ENCODE data around the gene MBOAT2.

The MBOAT2 gene

DNA sequence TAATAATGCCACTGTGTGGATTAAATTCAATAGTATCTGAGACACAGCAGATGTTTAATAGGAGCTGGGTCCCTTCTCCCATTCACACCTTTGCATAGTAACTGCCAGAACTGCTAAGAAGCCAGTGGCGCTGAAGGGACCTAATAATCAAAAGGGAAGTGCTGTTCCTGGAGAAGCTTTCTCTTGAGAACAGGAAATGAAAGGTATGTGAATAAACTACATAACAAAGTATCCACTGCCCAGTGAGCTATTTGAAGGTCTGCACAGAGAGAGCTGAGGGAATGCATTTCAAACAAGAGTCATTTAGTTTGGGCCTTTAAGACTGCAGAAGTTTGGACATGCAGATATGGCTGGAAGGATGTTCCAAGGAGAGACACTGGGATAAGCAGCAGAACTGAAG, 110.0 kb downstream of the MBOAT2 start:
- DNase-seq = no peak

DNA sequence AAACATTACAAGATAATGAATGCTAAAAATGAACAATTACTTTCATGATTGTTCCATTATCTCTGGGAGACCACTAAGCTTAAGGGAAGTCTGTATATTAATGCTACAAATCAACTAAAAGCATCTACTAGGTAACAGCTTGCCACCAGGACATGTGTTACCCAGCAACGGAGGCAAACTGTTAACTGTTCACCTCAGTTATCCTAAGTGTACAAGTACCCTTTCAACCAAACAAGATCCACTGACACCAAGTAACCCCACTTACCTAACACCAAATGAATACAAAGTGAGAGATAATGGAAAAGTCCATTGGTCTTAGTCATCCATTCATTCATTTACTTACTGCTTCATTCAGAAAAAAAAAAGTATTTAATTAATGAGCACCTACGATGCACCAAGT, 111.4 kb downstream of the MBOAT2 start:
- DNase-seq = no peak

DNA sequence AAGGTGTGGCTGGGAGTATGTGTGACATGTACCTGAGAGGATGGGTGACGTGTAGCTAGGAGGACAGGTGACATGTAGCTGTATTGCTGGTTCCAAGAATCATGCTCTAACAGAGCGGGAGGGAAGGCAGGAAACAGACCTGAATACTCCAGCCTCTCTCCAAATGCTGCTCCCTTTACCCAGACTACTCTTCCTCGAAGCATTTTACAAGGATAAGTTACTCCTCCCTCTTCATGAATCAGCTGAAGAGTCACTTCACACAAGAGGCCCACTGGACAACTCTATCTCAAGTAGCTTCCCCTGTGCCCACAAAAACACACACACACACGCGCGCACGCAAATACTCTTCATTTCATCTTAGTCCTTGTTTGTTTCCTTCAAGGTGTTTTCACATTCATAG, 113.5 kb downstream of the MBOAT2 start:
- no peak for DNase-seq

DNA sequence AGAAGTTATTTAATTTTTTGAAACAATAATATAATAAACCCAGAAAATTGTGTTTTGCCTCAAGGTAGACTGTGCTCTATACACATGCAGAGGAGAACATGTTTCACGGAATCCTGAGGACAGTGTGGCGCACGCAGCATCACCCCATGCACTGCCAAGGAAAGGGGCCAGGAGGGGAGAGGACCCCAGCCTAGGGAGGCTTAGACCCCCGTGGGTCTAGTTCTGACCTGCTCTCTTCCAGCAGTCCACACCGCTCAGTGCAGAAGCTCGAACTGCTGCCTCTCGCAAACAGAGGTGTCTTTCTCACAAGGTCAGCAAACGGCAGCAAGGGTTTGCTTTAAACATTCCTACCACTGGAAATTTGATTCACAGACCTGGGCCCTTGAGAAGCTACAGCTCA, 114.5 kb downstream of the MBOAT2 start:
- no peak for DNase-seq

GRCh38 chr2:8886876-8887275, 116.6 kb downstream of the MBOAT2 start:
- DNase-seq = no peak

DNA sequence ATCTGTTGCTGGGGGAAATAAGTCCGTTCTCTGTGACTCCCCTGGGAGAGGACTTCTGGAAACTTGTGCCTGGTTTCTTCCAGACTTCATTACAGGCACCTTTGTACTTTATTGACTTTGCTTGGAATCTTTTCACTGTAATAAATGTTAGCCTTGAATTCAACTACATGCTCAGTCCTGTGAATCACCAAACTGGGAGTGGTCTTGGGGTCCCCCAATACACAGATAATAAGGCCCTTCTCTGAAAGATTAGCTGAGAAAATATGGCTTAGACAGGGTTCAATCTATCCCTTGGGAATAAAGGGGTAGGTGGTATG, 117.3 kb downstream of the MBOAT2 start:
- DNase-seq = no peak

DNA sequence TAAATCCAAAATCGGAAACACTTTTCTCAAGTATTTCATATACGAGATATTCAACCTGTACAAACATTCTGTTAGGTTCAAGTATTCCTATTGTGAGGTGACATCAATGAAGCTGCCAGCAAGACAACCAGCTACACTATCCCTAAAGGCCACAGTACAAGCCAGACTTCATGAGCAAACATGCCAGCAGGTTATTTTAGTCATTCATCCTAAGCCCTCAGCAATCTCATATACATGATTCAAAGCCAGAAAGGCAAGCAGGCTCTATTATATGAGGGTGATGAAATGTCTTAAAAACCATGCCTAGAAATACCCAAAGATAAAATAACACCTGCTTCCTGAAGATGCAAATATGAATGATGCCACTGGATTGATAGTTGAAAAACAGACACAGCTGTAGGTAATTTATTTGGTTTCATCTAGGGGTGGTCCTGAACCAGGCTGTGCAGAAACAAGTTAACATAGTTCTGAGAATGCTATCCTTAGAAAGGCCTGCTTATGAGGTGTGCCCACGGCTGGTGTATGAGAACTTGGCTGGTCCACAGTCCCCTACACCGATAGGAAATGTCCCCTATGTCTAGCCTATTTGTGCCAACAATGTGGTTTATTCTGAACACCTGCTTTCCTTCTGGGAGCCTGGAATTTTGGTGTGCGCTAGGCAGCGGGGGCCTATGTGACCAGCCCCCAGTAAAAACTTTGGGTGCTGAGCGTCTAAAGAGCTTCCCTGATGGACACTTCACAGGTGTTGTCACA, 117.9 kb downstream of the MBOAT2 start:
- DNase-seq = no peak

GRCh38 chr2:8884812-8885211, 118.7 kb downstream of the MBOAT2 start:
- no peak for DNase-seq

DNA sequence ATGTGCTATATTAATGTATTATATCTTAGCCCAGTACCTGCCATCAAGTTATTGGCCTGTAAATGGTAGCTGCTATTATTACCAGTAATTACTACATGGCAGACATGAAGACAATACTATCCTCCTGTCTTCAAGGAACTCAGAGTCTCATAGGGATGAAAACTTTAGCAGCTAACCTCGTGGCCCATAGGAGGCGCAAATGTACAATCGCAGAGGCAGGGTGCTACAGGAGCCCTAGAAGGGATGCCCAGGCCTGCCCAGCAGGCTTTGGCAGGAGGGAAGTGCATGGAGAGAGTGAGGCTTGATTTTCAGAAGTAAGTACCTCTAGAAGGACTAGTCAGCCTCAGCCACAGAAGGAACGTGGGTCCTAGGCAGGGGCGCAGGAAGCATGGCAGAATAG, 121.4 kb downstream of the MBOAT2 start:
- DNase-seq = no peak

DNA sequence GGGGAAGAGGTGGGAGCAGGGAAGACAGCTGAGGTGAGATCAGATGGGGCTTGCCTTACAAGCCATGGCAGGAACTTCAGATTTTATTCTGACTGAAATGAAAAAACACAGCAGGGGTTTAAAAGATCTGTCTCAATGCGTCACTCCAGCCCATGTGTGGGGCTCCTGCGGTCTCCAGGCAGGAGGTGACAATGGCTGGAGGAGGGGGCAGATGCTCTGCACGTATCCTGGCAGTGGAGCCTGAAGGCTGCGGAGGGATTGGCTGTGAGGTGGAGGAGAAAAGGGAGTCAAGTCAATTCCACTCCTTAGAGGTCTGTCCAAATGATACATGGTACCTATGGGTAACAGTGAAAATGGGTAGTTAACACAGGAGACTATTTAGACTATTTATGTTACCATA, 125.6 kb downstream of the MBOAT2 start:
- DNase-seq = no peak

DNA sequence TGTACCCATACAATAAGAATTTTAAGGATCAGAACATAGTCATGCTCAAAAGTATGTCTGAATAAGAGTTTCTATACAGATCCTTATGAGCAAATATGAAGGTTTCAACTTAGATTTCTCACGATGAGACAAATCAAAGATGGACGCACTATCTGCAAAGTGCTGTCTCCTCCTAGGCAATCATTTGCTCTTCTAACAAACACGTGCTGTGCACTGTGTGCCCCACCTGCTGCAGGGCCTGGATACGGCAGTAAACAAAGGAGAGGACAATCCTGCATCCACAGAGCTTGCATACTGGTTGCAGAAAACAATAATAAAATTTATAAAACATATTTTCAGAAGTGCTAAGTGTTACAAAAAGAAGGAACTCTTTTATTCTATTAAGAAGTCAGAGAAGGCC, 126.2 kb downstream of the MBOAT2 start:
- DNase-seq = no peak

- DNase-seq = no peak
Measured at GRCh38 chr2:8876628-8877027, 126.9 kb downstream of the MBOAT2 start.

DNA sequence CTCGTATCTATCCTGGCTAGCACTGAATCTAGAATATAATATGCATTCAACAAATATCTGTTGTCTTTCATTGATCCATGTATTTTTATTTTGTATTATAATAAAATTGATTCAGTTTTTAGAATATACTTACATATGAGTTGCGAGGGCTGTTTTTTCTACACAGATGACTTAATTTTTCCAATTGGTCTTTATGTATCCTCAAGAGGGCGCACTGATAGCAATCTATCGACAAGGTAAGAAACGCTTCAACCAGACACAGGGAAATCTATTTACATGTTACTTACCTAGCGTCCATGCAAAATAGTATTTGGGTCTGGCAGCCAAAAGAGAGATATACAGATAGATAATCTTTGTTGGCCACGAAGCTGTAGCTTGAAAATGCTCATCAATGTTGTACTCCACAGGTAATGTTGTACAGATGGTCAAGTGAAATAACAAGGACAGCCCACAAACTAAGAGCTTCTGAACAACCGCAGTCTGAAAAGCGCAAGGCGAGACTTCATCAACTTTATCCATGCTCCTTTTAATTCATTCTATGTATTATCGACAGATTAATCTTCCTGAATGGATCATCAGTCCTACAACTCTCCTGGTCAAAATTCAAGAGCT, 130.6 kb downstream of the MBOAT2 start:
- no peak for DNase-seq

GRCh38 chr2:8870441-8870840, 133.0 kb downstream of the MBOAT2 start:
- no peak for DNase-seq

- no peak for DNase-seq
Measured at GRCh38 chr2:8867363-8867762, 136.1 kb downstream of the MBOAT2 start.

DNA sequence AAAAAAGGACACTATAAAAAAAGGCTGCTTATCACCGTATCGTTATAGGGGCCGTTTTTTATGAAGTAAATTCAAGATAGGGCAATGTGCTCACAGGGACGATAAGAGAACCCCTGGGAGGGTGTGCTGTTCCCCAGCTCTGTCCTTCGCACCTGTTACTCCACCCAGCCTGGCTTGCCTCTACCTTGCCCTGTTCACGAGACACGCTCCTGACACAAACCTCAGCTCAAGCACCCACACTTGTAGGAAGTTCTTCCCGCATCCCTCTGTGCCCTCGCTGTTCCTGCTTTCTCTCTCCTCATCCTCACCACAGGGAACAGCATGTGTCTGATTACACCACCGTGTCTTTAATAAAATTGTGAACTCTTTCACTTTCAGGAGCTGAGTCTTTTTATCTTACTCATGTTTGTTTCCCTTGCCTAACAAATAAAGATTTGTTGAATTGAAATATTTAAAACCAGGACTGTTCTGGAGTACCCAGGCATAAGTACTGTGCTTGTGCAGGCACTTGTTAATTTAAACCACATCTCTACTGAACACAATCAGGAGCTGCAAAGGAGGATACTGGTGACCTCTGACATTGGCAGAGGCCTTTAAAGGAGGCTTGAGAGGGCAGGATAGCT, 140.0 kb downstream of the MBOAT2 start:
- no peak for DNase-seq

- DNase-seq = no peak
Measured at GRCh38 chr2:8862230-8862629, 141.3 kb downstream of the MBOAT2 start.

- no peak for DNase-seq
Measured at GRCh38 chr2:8861797-8862196, 141.7 kb downstream of the MBOAT2 start.

DNA sequence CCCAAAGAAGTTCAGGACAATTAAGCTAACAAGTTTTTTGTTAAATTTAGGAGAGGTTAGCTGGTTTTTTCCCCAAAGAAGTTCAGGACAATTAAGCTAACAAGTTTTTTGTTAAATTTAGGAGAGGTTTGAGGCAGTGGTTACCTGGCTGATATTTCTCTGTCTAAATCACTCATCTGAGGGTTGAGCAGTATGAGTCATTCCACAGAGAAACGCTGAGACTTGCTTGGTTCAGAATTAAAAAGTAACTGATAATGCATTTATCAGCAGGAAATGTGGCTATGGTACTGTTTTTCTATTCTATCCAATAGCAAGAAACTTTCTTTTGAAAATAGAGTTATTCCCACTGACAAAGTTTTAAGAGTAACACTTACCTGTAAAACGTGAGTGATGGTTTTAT, 143.2 kb downstream of the MBOAT2 start:
- no peak for DNase-seq

DNA sequence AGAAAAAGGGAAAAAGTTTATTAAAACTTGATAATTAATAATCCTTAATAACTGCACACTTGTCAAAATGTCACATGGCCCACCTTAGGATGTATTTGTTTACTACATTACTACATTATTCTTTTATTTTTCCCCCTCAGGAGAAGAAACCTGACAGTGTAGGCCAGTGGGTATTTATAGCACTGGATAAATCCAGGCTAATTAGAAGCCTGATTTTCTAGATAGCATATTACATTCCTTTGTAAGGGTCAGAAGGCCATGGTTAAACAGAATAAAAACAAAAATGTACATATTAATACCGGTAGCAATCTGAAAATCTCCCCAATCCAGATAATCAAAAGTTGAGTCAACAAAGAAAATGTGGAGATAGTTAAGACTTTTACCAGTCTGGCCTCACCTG, 144.6 kb downstream of the MBOAT2 start:
- no peak for DNase-seq

DNA sequence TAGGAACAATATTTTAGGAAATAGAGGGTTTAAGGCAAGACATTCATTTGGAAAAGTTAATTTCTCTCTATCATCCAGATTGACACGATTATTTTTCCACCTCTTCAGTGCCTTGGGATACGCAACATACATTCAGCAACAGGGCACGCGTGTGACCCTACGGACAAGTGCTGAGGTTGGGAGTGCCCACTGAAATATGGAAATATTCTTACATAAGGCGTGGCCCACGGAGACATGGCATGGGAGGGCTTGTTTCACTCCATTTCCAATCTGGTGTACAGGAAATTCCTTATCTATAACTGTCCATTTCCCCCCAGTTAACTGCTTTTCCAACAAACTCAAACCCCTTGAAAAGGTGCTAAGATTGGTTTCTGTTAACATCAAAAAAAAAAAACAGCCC, 145.2 kb downstream of the MBOAT2 start:
- no peak for DNase-seq

GRCh38 chr2:8857709-8858108, 145.8 kb downstream of the MBOAT2 start:
- DNase-seq = no peak

DNA sequence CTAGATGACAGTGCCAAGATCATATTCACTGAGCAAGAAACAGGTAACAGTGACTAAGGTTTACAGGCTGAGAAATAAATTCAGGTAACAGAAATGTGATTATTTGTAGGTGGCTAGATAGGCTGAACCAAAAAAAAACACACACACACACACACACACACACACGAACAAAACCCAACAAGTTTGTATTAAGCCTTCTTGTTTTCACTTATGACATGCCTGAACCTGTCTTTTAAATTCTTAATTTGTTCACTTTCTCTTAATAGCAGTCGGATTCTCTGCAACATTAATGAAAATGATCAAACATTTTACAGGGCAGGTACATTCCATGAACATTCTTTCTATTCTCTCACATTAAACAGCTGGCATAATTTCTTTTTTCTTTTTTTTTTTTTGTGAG, 147.3 kb downstream of the MBOAT2 start:
- DNase-seq = no peak

DNA sequence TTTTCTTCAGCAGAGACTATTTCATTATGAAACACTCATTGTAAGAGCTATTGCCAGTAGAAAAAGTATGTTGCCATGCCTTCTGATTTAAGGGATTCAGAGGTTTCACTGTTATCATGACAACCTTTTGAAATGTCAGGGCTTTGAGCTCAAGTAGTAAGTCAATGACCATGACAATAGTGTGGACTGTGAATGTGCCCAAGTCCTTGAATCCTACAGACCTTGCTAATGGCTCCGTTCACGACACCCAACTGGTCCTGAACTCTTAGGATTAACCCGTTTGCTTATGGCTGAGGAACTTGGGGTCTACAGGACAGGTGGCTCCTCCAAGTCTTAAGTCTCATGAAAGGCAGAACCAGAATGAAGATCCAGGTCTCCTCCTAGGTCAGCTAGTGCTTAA, 148.5 kb downstream of the MBOAT2 start:
- no peak for DNase-seq

DNA sequence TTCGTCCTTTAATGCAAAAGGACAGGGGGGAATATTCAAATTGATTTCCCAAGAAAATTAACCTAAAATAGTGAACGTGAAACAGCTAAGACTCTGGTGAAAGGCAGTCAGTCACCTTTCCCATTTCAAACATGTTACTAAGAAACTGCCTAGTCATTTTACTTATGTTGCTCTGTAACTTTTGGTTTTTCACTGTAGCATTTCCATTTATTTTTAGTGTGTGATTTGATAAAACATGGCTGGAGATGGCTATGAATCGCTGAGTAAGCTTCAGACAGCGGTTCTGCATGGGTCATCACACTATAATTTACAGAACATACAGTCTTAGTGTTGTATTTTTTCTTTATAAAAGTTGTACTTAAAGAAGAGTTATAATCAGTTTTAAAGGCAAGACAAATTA, 150.1 kb downstream of the MBOAT2 start:
- DNase-seq = no peak

Data from stimulated activated CD4-positive, alpha-beta T cell treated with anti-CD3 and anti-CD28 coated beads, Interleukin-1b, Interleukin-23, amount 100 ng/mL, for 48 hours (primary cell).